Neural progenitor cell (in vitro differentiated cells): Measurements from ENCODE around the gene GSG1L.

Experiments
- EZH2phosphoT487 ChIP-seq: fragments of 200-600 bp; sonication (generic); IDR thresholded peaks from 2 replicates; pipeline ENCODE4 v1.6.1; 2017; ENCODE audit warnings: antibody characterized with exemption
- TF ChIP-seq, protein P1 (sequence below): fragments of 200-600 bp; sonication (generic); IDR thresholded peaks from 2 replicates; pipeline ENCODE4 v1.5.1; 2017; ENCODE audit warnings: antibody characterized with exemption, mild to moderate bottlenecking

DNA sequence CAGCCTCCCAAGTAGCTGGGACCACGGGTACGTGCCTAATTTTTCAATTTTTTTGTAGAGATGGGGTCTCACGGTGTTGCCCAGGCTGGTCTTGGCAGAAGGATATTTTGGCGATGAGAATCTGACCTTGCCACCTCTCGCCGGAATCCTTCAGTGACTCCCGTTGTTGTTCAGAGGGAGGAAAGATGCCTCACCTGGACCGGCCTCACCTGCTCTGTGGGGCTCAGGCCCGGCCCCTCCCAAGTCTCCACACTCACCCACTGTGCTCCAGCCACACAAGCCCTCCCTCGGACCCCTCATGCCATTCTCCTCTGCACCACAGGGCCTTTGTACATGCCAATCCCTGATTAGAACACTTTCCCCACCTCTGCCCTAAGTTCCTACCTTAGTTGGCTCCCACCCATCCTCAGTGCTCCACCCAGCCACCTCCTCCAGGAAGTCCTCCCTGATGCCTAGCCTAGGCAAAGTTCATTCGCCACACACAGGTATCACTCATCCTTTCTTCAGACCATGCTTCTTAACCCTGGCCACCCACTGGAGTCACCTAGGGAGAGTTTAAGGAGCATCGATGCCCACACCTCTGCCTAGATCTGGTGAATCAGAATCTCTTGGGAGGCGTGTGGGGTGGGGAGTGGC lies 136.1 kb downstream of the GSG1L start:
- TF ChIP-seq, protein P1, sequence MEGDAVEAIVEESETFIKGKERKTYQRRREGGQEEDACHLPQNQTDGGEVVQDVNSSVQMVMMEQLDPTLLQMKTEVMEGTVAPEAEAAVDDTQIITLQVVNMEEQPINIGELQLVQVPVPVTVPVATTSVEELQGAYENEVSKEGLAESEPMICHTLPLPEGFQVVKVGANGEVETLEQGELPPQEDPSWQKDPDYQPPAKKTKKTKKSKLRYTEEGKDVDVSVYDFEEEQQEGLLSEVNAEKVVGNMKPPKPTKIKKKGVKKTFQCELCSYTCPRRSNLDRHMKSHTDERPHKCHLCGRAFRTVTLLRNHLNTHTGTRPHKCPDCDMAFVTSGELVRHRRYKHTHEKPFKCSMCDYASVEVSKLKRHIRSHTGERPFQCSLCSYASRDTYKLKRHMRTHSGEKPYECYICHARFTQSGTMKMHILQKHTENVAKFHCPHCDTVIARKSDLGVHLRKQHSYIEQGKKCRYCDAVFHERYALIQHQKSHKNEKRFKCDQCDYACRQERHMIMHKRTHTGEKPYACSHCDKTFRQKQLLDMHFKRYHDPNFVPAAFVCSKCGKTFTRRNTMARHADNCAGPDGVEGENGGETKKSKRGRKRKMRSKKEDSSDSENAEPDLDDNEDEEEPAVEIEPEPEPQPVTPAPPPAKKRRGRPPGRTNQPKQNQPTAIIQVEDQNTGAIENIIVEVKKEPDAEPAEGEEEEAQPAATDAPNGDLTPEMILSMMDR, result no peak
- TF ChIP-seq EZH2phosphoT487, result no peak
